Nephron progenitor cell (in vitro differentiated cells): ENCODE measurements around the gene SMCHD1.
A peak's percentile ranks its signal among the peaks of the same experiment; 100 is the strongest.
"Not testable (repeated sequence)": the region's sequence is repeated elsewhere in the genome, so short reads cannot be mapped to it uniquely, and the experiment has no call there.

Experiments
- DNase-seq: peaks from one replicate; pipeline ENCODE4 v3.0.0; 2021
- H3K27ac Mint-ChIP-seq: 2 replicates; pipeline ENCODE4 v1.8.0; 2021; ENCODE audit warnings: mild to moderate bottlenecking, moderate library complexity, mixed read lengths
- H3K27me3 Mint-ChIP-seq: 2 replicates; pipeline ENCODE4 v1.8.0; 2021; ENCODE audit warnings: mild to moderate bottlenecking, low read depth, mixed read lengths; ENCODE audit not compliant: poor library complexity
- H3K36me3 Mint-ChIP-seq: 2 replicates; pipeline ENCODE4 v1.8.0; 2021; ENCODE audit warnings: low read depth, mixed read lengths
- H3K4me1 Mint-ChIP-seq: 2 replicates; pipeline ENCODE4 v1.8.0; 2021; ENCODE audit warnings: mixed read lengths
- H3K4me3 Mint-ChIP-seq: 2 replicates; pipeline ENCODE4 v1.8.0; 2021; ENCODE audit warnings: mild to moderate bottlenecking, moderate library complexity, mixed read lengths
- H3K9me3 Mint-ChIP-seq: 2 replicates; pipeline ENCODE4 v1.8.0; 2021; ENCODE audit warnings: mild to moderate bottlenecking, moderate library complexity, mixed read lengths
- CTCF ChIP-seq: fragments of 200-600 bp; sonication (generic); IDR thresholded peaks from 2 replicates; pipeline ENCODE4 v1.5.0; 2021; ENCODE audit warnings: antibody characterized with exemption

Gene SMCHD1

DNA sequence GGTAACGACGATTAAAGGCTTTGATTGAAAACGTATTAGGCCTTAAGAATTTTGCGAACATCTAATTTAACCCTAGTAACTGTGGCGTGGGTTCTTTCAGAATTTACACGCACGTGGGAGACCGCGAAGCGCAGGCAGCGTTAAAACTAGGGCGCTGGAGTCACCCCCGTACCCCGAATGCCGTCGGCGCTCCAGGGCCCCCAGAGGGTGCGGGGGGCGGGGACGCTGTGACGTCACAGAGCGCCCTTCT is 673 bp upstream of the SMCHD1 start:
- peaks cover 28% of the 10 kb centered on the region for H3K4me1 Mint-ChIP-seq
- peak overlapping the region; percentile 89 for H3K4me3 Mint-ChIP-seq
- peaks cover 9% of the 10 kb centered on the region for H3K36me3 Mint-ChIP-seq
- peaks cover 18% of the 10 kb centered on the region for H3K27me3 Mint-ChIP-seq
- peak overlapping the region; percentile 89 for H3K27ac Mint-ChIP-seq
- no peak for DNase-seq
- H3K9me3 Mint-ChIP-seq = peaks cover 7% of the 10 kb centered on the region
- TF ChIP-seq CTCF = no peak

DNA sequence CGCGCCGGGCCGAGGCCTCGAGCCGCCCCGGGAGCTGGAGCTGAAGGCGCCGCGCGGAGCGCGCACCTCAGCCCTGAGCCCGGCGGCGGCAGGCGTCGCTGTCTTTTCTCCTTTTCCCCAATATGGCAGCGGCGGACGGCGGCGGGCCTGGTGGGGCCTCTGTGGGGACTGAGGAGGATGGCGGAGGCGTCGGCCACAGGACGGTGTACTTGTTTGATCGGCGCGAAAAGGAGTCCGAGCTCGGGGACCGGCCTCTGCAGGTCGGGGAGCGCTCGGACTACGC is 369 bp downstream of the SMCHD1 start:
- no peak for DNase-seq
- peaks cover 10% of the 10 kb centered on the region for H3K9me3 Mint-ChIP-seq
- H3K4me1 Mint-ChIP-seq = peaks cover 28% of the 10 kb centered on the region
- no peak for TF ChIP-seq CTCF
- peak overlapping the region; percentile 96 for H3K27ac Mint-ChIP-seq
- H3K4me3 Mint-ChIP-seq = peak overlapping the region; percentile 96
- peaks cover 16% of the 10 kb centered on the region for H3K27me3 Mint-ChIP-seq
- H3K36me3 Mint-ChIP-seq = peaks cover 15% of the 10 kb centered on the region

GRCh38 chr18:2656237-2656980 is 883 bp downstream of the SMCHD1 start:
- H3K27ac Mint-ChIP-seq = peak overlapping the region; percentile 96
- no peak for TF ChIP-seq CTCF
- peaks cover 15% of the 10 kb centered on the region for H3K9me3 Mint-ChIP-seq
- DNase-seq = peak; percentile 62
- H3K4me3 Mint-ChIP-seq = peak overlapping the region; percentile 96
- H3K4me1 Mint-ChIP-seq = peaks cover 28% of the 10 kb centered on the region
- H3K36me3 Mint-ChIP-seq = peaks cover 20% of the 10 kb centered on the region
- H3K27me3 Mint-ChIP-seq = peaks cover 16% of the 10 kb centered on the region

- Mint-ChIP-seq H3K27me3 (peaks cover 16% of the 10 kb centered on the region), H3K4me1 (peaks cover 28% of the 10 kb centered on the region), H3K4me3 (peak overlapping the region; percentile 96), H3K36me3 (peaks cover 23% of the 10 kb centered on the region), H3K9me3 (peaks cover 18% of the 10 kb centered on the region), H3K27ac (peak overlapping the region; percentile 76)
- no peak for TF ChIP-seq CTCF
- no peak for DNase-seq
These were observed 1.5 kb downstream of the SMCHD1 start for GRCh38 chr18:2656981-2657512.

DNA sequence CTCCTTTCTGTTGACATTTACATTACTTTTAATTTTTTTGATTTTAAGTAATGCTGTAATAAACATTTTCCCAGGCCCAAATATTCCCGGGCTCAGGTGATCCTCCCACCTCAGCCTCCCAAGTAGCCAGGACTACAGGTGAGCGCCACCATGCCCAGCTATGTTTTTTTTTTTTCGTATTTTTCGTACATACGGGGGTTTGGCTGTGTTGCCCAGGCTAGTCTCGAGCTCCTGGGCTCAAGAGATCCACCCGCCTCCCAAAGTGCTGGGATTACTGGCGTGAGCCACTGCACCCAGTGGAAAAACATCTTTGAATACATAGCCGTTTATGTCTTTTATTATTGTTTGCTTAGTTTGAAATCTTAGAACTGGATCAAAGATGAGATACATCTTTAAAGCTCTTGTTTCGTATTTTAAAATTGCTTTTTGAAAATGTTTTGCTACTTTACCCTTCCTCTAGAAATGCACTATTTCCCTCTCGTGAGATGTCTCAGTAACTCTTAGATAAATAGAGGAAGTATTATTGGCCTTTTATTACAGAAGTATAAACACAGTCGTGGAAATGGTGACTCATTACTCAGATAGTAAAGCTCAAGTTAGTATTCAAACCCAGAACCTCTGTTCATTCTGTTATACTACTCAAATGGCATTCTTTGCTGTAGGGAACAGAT is 2.4 kb downstream of the SMCHD1 start:
- TF ChIP-seq CTCF = no peak

GRCh38 chr18:2660849-2661248 is 5.3 kb downstream of the SMCHD1 start:
- DNase-seq, H3K4me3 Mint-ChIP-seq, H3K27me3 Mint-ChIP-seq, H3K27ac Mint-ChIP-seq: not testable (repeated sequence)
- Mint-ChIP-seq H3K9me3 (peaks cover 28% of the 10 kb centered on the region), H3K36me3 (peaks cover 56% of the 10 kb centered on the region), H3K4me1 (peaks cover 21% of the 10 kb centered on the region)

More for the DNA sequence above, 2.4 kb downstream of the SMCHD1 start:
- DNase-seq = no peak
- H3K4me1 Mint-ChIP-seq = peaks cover 28% of the 10 kb centered on the region
- H3K27ac Mint-ChIP-seq = no peak overlapping the region
- H3K36me3 Mint-ChIP-seq = peaks cover 29% of the 10 kb centered on the region
- H3K4me3 Mint-ChIP-seq = peak overlapping the region; percentile 96
- H3K27me3 Mint-ChIP-seq = peaks cover 16% of the 10 kb centered on the region
- H3K9me3 Mint-ChIP-seq = peaks cover 22% of the 10 kb centered on the region

DNA sequence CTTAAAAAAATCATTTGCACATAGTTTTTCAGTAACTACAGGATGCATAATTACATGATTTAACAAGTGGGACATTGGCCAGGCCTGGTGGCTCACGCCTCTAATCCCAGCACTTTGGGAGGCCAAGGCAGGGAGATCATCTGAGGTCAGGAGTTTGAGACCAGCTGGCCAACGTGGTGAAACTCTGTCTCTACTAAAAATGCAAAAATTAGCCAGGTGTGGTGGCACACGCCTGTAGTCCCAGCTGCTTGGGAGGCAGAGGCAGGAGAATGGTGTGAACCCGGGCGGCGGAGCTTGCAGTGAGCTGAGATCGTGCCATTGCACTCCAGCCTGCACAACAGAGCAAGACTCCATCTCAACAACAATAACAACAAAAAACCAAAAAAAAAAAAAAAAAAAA is 6.8 kb downstream of the SMCHD1 start:
- Mint-ChIP-seq H3K9me3 (peaks cover 28% of the 10 kb centered on the region), H3K36me3 (peaks cover 62% of the 10 kb centered on the region), H3K4me1 (peaks cover 11% of the 10 kb centered on the region)
- not testable (repeated sequence) for H3K27me3 Mint-ChIP-seq, H3K27ac Mint-ChIP-seq, DNase-seq, H3K4me3 Mint-ChIP-seq
